ENCODE data around the gene ELF3. TPM values are rescaled to one million over a fixed set of nuclear protein-coding genes. Genes with fewer than 3 reads are reported as not detected.

ELF3 gene
- total and polyA plus RNA-seq, 2 of the 8 experiments (the other 6 are each of a cell fraction or from before 2014, with no cell fraction given), result 17.3 to 25.0 TPM

DNA sequence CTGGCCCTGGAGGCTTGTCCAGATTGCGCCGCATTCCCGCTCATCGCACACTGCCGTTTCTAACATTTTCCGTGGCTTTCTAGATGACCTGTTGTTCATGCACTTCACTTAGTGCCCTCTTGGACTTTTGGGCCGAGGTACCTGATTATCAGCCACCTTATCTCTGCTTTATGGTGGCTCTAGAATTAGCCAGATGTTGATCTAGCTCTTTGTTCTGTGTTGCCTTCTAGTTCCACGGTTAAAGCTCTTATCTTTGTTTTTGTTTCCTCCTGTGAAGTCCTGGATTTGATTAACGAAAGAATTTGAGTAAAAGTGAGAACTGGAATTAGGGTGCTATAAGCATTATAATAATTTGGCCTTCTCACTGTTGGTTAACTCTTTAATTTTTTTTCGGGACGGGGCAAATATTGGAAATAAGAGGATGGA lies 27.0 kb upstream of the ELF3 start (continued):
- TF ChIP-seq SIRT6 (IDR thresholded peaks at IDR 0.05; ENCODE audit: low read length) (no peak), POU5F1 (IDR thresholded peaks at IDR 0.05; ENCODE audit: low read depth, low read length) (no peak), TAF1 (IDR thresholded peaks at IDR 0.05; ENCODE audit: low read depth, low read length) (no peak; the same call in 1 of the 2 replicates), CBX8 (IDR thresholded peaks at IDR 0.05; ENCODE audit: borderline replicate concordance, low read depth, low read length) (no peak), JUN (IDR thresholded peaks at IDR 0.05; ENCODE audit: low read depth, low read length) (no peak), CHD2 (IDR thresholded peaks at IDR 0.05; ENCODE audit: low read length) (no peak), ZNF274 (IDR thresholded peaks at IDR 0.05; ENCODE audit: borderline replicate concordance, extremely low read depth, low read length) (no peak), SP2 (IDR thresholded peaks at IDR 0.05; ENCODE audit: low read length) (no peak), KDM4A (IDR thresholded peaks at IDR 0.05; ENCODE audit: low read depth, low read length, severe bottlenecking) (no peak), CBX5 (IDR thresholded peaks at IDR 0.05; ENCODE audit: low read depth, low read length) (no peak), TEAD4 (IDR thresholded peaks at IDR 0.05; ENCODE audit: low read depth, low read length) (no peak), SUZ12 (IDR thresholded peaks at IDR 0.05; ENCODE audit: low read length) (no peak), KDM5A (IDR thresholded peaks at IDR 0.05; ENCODE audit: low read length) (no peak), GTF2F1 (IDR thresholded peaks at IDR 0.05; ENCODE audit: borderline replicate concordance, low read depth, low read length) (no peak)
- TF ChIP-seq, protein P1, sequence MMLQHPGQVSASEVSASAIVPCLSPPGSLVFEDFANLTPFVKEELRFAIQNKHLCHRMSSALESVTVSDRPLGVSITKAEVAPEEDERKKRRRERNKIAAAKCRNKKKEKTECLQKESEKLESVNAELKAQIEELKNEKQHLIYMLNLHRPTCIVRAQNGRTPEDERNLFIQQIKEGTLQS (IDR thresholded peaks at IDR 0.05; ENCODE audit: insufficient read depth, low read depth, low read length), result no peak
- TF ChIP-seq, protein P2, sequence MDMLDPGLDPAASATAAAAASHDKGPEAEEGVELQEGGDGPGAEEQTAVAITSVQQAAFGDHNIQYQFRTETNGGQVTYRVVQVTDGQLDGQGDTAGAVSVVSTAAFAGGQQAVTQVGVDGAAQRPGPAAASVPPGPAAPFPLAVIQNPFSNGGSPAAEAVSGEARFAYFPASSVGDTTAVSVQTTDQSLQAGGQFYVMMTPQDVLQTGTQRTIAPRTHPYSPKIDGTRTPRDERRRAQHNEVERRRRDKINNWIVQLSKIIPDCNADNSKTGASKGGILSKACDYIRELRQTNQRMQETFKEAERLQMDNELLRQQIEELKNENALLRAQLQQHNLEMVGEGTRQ (IDR thresholded peaks at IDR 0.05; ENCODE audit: low read length), result no peak
